WERI-Rb-1 (cell line): ENCODE data around the gene C1orf56.
"Not testable (repeated sequence)": the region's sequence is repeated elsewhere in the genome, so short reads cannot be mapped to it uniquely, and the experiment has no call there.

Experiments
- DNase-seq: peaks from one replicate; pipeline ENCODE4 v3.0.0-alpha.2; 2020
- H3K27ac ChIP-seq: fragments of 250-450 bp; sonication (Bioruptor Pico); 2 replicates; pipeline ENCODE4 v1.5.1; 2020; ENCODE audit warnings: mild to moderate bottlenecking, moderate library complexity
- H3K27me3 ChIP-seq: fragments of 250-450 bp; sonication (Bioruptor Pico); 2 replicates; pipeline ENCODE4 v1.5.1; 2021; ENCODE audit warnings: mild to moderate bottlenecking, low read depth, moderate library complexity; ENCODE audit not compliant: insufficient read depth, severe bottlenecking
- H3K36me3 ChIP-seq: fragments of 250-450 bp; sonication (Bioruptor Pico); 2 replicates; pipeline ENCODE4 v1.5.1; 2020; ENCODE audit warnings: mild to moderate bottlenecking, moderate library complexity
- H3K4me3 ChIP-seq: 2 replicates; pipeline ENCODE4 v1.5.1; 2011; ENCODE audit warnings: low read depth, mild to moderate bottlenecking, control low read depth, low read length
- H3K9me3 ChIP-seq: fragments of 250-450 bp; sonication (Bioruptor Pico); 2 replicates; pipeline ENCODE4 v1.5.1; 2021; ENCODE audit warnings: mild to moderate bottlenecking, moderate library complexity; ENCODE audit not compliant: severe bottlenecking
- TF ChIP-seq, protein P1 (sequence below): IDR thresholded peaks from 2 replicates; pipeline ENCODE4 v1.5.1; 2011; ENCODE audit warnings: low read depth, mild to moderate bottlenecking, control low read depth, inconsistent platforms, low read length

C1orf56 gene

DNA sequence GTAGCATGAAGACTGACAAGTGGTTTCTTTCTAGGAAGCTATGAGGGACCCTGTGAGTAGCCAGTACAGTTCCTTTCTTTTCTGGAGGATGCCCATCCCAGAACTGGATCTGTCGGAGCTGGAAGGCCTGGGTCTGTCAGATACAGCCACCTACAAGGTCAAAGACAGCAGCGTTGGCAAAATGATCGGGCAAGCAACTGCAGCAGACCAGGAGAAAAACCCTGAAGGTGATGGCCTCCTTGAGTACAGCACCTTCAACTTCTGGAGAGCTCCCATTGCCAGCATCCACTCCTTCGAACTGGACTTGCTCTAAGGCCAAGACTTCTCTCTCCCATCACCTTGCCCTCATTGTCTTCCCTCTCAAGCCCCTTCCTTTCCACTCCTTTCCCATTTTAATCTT lies 19.6 kb downstream of the C1orf56 start:
- no peaks in the 10 kb centered on the region for H3K27me3 ChIP-seq
- no peak overlapping the region for H3K4me3 ChIP-seq
- no peaks in the 10 kb centered on the region for H3K9me3 ChIP-seq
- no peak for DNase-seq
- TF ChIP-seq, protein P1, sequence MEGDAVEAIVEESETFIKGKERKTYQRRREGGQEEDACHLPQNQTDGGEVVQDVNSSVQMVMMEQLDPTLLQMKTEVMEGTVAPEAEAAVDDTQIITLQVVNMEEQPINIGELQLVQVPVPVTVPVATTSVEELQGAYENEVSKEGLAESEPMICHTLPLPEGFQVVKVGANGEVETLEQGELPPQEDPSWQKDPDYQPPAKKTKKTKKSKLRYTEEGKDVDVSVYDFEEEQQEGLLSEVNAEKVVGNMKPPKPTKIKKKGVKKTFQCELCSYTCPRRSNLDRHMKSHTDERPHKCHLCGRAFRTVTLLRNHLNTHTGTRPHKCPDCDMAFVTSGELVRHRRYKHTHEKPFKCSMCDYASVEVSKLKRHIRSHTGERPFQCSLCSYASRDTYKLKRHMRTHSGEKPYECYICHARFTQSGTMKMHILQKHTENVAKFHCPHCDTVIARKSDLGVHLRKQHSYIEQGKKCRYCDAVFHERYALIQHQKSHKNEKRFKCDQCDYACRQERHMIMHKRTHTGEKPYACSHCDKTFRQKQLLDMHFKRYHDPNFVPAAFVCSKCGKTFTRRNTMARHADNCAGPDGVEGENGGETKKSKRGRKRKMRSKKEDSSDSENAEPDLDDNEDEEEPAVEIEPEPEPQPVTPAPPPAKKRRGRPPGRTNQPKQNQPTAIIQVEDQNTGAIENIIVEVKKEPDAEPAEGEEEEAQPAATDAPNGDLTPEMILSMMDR, result no peak
- no peak overlapping the region for H3K27ac ChIP-seq
- peaks cover 63% of the 10 kb centered on the region for H3K36me3 ChIP-seq

DNA sequence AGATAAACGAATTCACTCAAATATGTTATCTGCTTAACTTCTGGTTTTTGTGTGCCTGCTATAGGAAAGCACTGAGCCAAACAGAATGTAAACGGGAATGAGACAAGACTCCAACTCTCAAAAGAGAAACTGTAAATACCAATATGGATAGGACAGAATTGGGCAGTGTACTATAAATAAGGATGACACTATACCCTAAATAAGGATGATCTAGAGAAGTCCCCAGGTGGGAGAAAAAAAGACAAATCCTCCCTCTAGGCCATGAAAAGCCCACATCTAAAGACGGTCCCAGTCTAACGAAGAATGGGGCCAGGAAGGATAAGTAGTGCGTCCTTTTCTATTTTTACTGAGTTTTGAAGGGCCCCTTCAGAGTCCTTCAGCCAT lies 21.5 kb downstream of the C1orf56 start:
- Histone ChIP-seq H3K27me3 (no peaks in the 10 kb centered on the region), H3K36me3 (peaks cover 51% of the 10 kb centered on the region), H3K4me3 (no peak overlapping the region), H3K27ac (peak overlapping the region; percentile 99), H3K9me3 (no peaks in the 10 kb centered on the region)
- DNase-seq, result no peak
- TF ChIP-seq, protein P1, result no peak

DNA sequence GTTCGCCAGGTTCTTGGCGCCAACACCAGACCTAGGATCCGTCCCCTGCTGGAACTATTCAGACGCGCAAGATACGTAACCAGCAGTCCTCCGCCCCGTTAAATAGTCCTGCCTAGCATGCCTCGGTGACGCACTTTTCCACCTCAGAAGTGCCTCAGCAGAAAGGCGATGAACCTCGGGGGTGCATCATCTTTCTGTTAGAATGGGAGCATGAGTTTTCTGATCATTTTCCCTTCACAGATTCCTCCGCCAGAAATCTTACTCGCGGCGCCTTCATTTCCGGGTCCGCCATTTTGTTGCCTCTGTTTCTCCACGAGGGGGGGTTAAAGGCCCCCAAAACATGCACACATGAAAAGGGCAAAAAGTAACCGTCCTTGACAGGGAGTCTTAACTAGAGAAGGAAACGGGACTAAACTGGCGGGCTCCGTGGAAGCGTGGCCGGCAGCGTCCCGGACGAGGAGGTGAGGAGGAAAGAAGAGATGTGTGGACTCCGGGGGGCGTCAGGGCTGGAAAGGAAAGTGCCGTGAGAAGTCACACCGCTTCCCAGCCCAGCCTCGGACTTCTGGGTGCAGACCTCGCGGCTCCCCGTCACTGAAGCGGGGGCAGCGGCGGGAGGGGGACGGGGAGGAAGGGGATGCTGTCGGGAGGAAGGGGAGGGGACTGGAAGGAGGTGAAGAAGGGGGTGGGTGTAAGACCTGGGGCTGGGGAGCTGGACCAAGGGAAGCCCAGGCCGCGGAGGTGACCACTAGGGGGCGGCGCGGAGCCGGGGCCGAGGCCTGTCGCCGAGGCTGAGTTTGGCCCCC lies 23.1 kb downstream of the C1orf56 start, which contains the start of gene GABPB2:
TSS of gene GABPB2 (plus strand) at position 288 of the 803 bp plus-strand sequence. CDS start 17,429 bp downstream, outside the sequence.
- peak; percentile 99 for DNase-seq
- peaks cover 48% of the 10 kb centered on the region for H3K36me3 ChIP-seq
- H3K9me3 ChIP-seq, result no peaks in the 10 kb centered on the region

DNA sequence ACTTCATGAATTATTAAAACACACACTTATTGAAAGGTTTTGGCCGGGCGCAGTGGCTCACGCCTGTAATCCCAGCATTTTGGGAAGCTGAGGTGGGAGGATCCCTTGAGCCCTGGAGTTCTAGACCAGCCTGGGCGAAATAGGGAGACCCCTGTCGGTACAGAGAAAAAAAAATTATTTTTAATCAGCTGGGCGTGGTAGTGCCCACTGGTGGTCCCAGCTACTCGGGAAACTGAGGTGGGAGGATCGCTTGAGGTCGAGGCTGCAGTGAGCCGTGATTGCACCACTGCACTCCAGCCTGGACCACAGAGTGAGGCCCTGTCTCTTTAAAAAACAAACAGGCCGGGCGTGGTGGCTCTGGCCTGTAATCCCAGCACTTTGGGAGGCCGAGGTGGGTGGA lies 24.7 kb downstream of the C1orf56 start:
- Histone ChIP-seq H3K9me3 (no peaks in the 10 kb centered on the region), H3K27ac (no peak overlapping the region), H3K4me3 (no peak overlapping the region), H3K27me3 (no peaks in the 10 kb centered on the region), H3K36me3 (peaks cover 37% of the 10 kb centered on the region)
- TF ChIP-seq, protein P1, result 0 out of 2 replicates have a peak, but pooled peaks have one; percentile 11
- DNase-seq, result no peak

More for the DNA sequence above, 23.1 kb downstream of the C1orf56 start, which contains the start of gene GABPB2:
- Histone ChIP-seq H3K27ac (peak within 1 kb of the TSS; percentile 99), H3K4me3 (peak within 1 kb of the TSS; percentile 85), H3K27me3 (no peaks in the 10 kb centered on the region)
- TF ChIP-seq, protein P1, result peak; percentile 100

DNA sequence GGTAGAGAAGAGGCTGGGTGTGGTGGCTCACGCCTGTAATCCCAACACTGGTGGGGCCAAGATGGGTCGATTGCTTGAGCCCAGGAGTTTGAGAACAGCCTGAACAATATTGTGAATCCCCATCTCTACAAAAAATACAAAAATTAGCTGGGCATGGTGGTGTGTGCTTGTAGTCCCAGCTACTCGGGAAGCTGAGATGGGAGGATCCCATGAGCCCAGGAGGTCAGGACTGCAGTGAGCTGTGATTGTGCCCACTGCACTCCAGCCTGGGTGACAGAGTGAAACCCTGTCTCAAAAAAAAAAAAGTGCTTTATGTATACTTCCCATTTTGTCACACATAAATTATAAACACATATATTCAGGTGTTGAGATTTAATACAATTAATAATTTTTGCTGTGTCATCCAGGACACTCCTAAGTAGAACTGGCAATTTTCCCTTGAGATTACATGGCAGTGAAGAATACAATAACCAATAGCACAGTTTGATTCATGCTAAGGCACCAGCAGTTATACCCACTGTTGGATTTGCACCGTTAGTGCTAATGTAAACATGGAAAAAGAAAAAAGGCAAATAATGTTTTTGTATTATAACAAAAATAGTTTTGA lies 38.5 kb downstream of the C1orf56 start:
- peaks cover 7% of the 10 kb centered on the region for H3K36me3 ChIP-seq
- H3K27ac ChIP-seq, result no peak overlapping the region
- no peaks in the 10 kb centered on the region for H3K27me3 ChIP-seq
- TF ChIP-seq, protein P1, result no peak
- H3K9me3 ChIP-seq, result peaks cover 4% of the 10 kb centered on the region
- DNase-seq, result peak; percentile 6
- no peak overlapping the region for H3K4me3 ChIP-seq

DNA sequence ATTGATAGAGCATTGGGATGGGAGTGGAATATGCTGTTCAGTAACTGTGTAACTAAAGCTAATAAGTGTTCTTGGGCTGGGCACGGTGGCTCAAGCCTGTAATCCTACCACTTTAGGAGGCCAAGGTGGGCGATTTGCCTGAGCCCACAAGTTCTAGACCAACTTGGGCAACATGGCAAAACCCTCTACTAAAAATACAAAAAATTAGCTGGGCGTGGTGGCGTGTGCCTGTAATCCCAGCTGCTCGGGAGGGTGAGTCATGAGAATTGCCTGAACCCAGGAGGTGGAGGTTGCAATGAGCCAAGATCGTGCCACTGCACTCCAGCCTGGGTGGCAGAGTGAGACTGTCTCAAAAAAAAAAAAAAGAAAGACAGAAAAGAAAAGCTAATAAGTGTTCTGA lies 49.9 kb downstream of the C1orf56 start:
- H3K27ac ChIP-seq, H3K4me3 ChIP-seq, H3K27me3 ChIP-seq, H3K36me3 ChIP-seq, H3K9me3 ChIP-seq, DNase-seq: not testable (repeated sequence)
